Esophagus squamous epithelium (tissue), 5 donors: ENCODE measurements around the gene KCNK2. TPM values are rescaled to one million over a fixed set of nuclear protein-coding genes. Genes with fewer than 3 reads are reported as not detected.

Experiments used
- DNase-seq: peaks from one replicate; lab custom pipeline; 2025; lab: John Stamatoyannopoulos, UW
- H3K27ac ChIP-seq, 4 donors: fragments of 200-600 bp; sonication (generic); one replicate each; pipeline ENCODE4 v1.5.1; 2016 to 2019; ENCODE audit warnings: mild to moderate bottlenecking in 1 of 4
- H3K27me3 ChIP-seq, 4 donors: fragments of 200-600 bp; sonication (generic); 1 replicate in 3 of 4; 2 replicates in 1 of 4; pipeline versions ENCODE4 v1.5.1 to v1.6.0; 2017 to 2021; ENCODE audit warnings: antibody characterized with exemption in 1 of 4
- H3K36me3 ChIP-seq, 3 donors: fragments of 200-600 bp; sonication (generic); one replicate each; pipeline ENCODE4 v1.5.1; 2016 to 2019
- H3K4me1 ChIP-seq, 3 donors: fragments of 200-600 bp; sonication (generic); one replicate each; pipeline ENCODE4 v1.5.1; 2017 to 2019
- H3K4me3 ChIP-seq, 4 donors: fragments of 200-600 bp; sonication (generic); 1 replicate in 3 of 4; 2 replicates in 1 of 4; pipeline ENCODE4 v1.5.1; 2016 to 2019; ENCODE audit warnings: mild to moderate bottlenecking in 2 of 4, moderate library complexity in 1 of 4
- H3K9me3 ChIP-seq, 3 donors: fragments of 200-600 bp; sonication (generic); one replicate each; pipeline ENCODE4 v1.5.1; 2016 to 2019
- POLR2A ChIP-seq, 4 donors: fragments of 450-650 bp; IDR thresholded peaks; one replicate each; pipeline ENCODE4 v1.6.1; 2017; ENCODE audit warnings: antibody characterized with exemption in 4 of 4, mild to moderate bottlenecking in 4 of 4, moderate library complexity in 3 of 4
- WGBS, 2 donors: methylation state at CpG; one replicate each; pipeline ENCODE4 v1.1.5; 2018; 5-methylcytosine and 5-hydroxymethylcytosine counted together
- intact Hi-C: fragments of 100-400 bp; cut with DNase I; formaldehyde crosslinking; loops from one replicate; pipeline ENCODE4 v1.15.0; 2022
- total RNA-seq, 4 donors: library from RNA; depleted of rRNA; stranded (reverse); fragments of >200 nt; gene quantifications; one replicate each; pipeline ENCODE4 v1.1.0, GENCODE V29; 2016
- TF ChIP-seq, protein P1 (sequence below), 6 experiments: fragments of 450-650 bp in 4 of 6; fragments of 200-600 bp in 2 of 6; sonication (generic) in 2 of 6; IDR thresholded peaks; one replicate each; pipeline ENCODE4 v1.5.1; 2016 to 2019; ENCODE audit warnings: antibody characterized with exemption in 6 of 6, mild to moderate bottlenecking in 4 of 6, moderate library complexity in 4 of 6
- donor health status: DM: yes; HTN: yes; CAD: no.

The KCNK2 gene
- total RNA-seq, 4 donors from 2014 or later, result 0.23 to 0.95 TPM; not detected in 2

- Histone ChIP-seq H3K4me3 (no peak overlapping the region), H3K27ac (no peak overlapping the region), H3K36me3 (no peaks in the 10 kb centered on the region), H3K4me1 (no peaks in the 10 kb centered on the region), H3K27me3 (no peaks in the 10 kb centered on the region), H3K9me3 (no peaks in the 10 kb centered on the region)
- intact Hi-C loops, result no loop called here
- no peak for TF ChIP-seq POLR2A (IDR thresholded peaks at IDR 0.05)
- TF ChIP-seq, protein P1, sequence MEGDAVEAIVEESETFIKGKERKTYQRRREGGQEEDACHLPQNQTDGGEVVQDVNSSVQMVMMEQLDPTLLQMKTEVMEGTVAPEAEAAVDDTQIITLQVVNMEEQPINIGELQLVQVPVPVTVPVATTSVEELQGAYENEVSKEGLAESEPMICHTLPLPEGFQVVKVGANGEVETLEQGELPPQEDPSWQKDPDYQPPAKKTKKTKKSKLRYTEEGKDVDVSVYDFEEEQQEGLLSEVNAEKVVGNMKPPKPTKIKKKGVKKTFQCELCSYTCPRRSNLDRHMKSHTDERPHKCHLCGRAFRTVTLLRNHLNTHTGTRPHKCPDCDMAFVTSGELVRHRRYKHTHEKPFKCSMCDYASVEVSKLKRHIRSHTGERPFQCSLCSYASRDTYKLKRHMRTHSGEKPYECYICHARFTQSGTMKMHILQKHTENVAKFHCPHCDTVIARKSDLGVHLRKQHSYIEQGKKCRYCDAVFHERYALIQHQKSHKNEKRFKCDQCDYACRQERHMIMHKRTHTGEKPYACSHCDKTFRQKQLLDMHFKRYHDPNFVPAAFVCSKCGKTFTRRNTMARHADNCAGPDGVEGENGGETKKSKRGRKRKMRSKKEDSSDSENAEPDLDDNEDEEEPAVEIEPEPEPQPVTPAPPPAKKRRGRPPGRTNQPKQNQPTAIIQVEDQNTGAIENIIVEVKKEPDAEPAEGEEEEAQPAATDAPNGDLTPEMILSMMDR (IDR thresholded peaks at IDR 0.05), result no peak
- no peak for DNase-seq
Measured at GRCh38 chr1:215188302-215188950, 105.9 kb downstream of the KCNK2 start.

DNA sequence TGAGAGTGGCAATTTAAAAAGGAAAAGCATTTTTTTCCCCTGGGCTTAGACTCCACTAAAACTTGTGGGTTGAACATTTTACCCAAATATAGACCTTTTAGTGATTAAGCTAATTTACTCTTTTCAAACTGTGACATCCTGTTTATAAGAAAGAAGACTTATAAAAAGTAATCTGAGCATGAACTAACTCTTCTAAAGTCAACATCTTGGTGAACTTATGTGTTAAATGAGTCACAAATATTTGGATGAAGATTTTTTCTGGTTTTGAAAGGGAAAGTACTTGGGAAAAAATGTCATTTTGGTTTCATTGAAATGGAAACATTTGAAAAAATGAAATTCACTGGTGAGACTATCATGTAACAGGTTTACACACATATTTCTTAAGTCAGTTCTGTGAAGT, 109.8 kb downstream of the KCNK2 start:
- H3K27ac ChIP-seq, result no peak overlapping the region

DNA sequence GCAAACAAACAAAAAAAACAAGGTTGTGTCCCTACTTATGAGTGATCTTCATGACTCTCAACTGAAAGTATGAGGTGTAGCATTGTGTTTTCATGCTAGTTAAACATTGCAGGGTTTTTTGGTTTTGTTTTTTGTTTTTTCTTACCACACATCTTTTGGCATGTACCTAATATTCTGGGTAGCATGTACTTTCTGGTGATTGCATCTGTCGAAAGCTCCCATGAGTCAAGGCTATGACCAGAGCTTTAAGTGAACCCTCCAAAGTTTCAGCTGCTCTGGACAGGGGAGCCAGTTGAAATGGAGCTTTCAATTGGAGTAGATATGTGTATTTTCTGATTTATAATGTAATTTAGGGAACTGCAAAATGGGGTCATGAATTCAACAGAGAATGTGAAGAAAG, 115.5 kb downstream of the KCNK2 start:
- TF ChIP-seq POLR2A (IDR thresholded peaks at IDR 0.05), result no peak
- TF ChIP-seq, protein P1 (IDR thresholded peaks at IDR 0.05), result no peak
- Histone ChIP-seq H3K27me3 (no peaks in the 10 kb centered on the region), H3K27ac (no peak overlapping the region), H3K36me3 (no peaks in the 10 kb centered on the region), H3K4me3 (no peak overlapping the region), H3K4me1 (no peaks in the 10 kb centered on the region), H3K9me3 (no peaks in the 10 kb centered on the region)
- no peak for DNase-seq
- intact Hi-C loops, result no loop called here
- 64 to 80% methylated on average over 1 of the region's 1 CpG for WGBS, 2 donors

More for the DNA sequence above, 109.8 kb downstream of the KCNK2 start:
- Histone ChIP-seq H3K4me3 (no peak overlapping the region), H3K36me3 (no peaks in the 10 kb centered on the region), H3K27me3 (no peaks in the 10 kb centered on the region), H3K4me1 (no peaks in the 10 kb centered on the region), H3K9me3 (no peaks in the 10 kb centered on the region)
- no peak for TF ChIP-seq POLR2A (IDR thresholded peaks at IDR 0.05)
- TF ChIP-seq, protein P1 (IDR thresholded peaks at IDR 0.05), result no peak
- intact Hi-C loops, result no loop called here
- no peak for DNase-seq

DNA sequence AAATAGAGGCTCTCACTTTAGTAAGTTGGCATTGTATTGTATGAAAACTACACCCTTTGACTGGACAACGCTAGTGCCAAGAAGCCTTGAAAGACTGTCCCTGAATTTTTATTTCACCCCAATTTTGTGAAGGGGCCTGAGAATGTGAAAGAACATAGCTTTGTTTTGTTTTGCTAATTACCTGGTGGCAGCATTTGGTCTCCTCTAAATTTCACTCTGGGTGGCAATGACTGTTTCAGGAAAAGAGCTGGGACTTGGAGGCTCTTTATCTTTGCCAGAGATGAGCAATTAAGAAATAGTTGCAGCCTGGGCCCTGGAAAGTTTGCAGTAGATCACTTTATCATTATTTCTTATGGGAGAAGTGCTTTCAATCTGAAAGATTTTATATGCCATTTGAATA, 117.6 kb downstream of the KCNK2 start:
- TF ChIP-seq, protein P1 (IDR thresholded peaks at IDR 0.05), result no peak
- TF ChIP-seq POLR2A (IDR thresholded peaks at IDR 0.05), result no peak
- no peaks in the 10 kb centered on the region for H3K4me1 ChIP-seq
- intact Hi-C loops, result no loop called here
- no peaks in the 10 kb centered on the region for H3K9me3 ChIP-seq
- no peak overlapping the region for H3K27ac ChIP-seq
- no peaks in the 10 kb centered on the region for H3K36me3 ChIP-seq
- 69 to 94% methylated on average over 1 of the region's 1 CpG for WGBS, 2 donors
- H3K4me3 ChIP-seq, result no peak overlapping the region
- H3K27me3 ChIP-seq, result no peaks in the 10 kb centered on the region
- no peak for DNase-seq

GRCh38 chr1:215201283-215201682, 118.7 kb downstream of the KCNK2 start:
- Histone ChIP-seq H3K9me3 (no peaks in the 10 kb centered on the region), H3K4me1 (no peaks in the 10 kb centered on the region), H3K4me3 (no peak overlapping the region), H3K36me3 (no peaks in the 10 kb centered on the region), H3K27me3 (no peaks in the 10 kb centered on the region), H3K27ac (no peak overlapping the region)
- intact Hi-C loops, result no loop called here
- WGBS, 2 donors, result 75 to 76% methylated on average over 2 of the region's 2 CpGs
- no peak for TF ChIP-seq POLR2A (IDR thresholded peaks at IDR 0.05)
- TF ChIP-seq, protein P1 (IDR thresholded peaks at IDR 0.05), result no peak
- DNase-seq, result no peak
